ENCODE results near the gene TOGARAM2.

The TOGARAM2 gene

GRCh38 chr2:29024882-29025430 lies 43.9 kb downstream of the TOGARAM2 start:
- no peak for DNase-seq

- no peak for DNase-seq
Measured at GRCh38 chr2:29025711-29026110, 44.6 kb downstream of the TOGARAM2 start.

DNA sequence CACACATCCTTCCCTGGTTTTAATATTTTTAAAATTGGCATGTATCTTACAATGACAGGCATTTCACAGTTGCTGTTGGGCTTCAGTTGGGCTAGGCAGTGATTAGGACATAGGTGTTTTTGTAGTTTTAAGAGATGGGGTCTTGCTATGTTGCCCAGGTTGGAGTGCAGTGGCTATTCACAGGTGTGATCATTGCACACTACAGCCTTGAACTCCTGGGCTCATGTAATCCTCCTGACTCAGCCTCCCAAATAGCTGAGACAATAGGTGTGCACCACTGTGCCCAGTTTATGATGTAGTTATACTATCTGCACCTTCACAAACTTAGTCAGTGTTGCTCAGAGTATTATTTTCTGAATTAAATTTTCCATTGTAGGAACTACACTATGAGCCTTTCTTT lies 49.9 kb downstream of the TOGARAM2 start:
- no peak for DNase-seq

DNA sequence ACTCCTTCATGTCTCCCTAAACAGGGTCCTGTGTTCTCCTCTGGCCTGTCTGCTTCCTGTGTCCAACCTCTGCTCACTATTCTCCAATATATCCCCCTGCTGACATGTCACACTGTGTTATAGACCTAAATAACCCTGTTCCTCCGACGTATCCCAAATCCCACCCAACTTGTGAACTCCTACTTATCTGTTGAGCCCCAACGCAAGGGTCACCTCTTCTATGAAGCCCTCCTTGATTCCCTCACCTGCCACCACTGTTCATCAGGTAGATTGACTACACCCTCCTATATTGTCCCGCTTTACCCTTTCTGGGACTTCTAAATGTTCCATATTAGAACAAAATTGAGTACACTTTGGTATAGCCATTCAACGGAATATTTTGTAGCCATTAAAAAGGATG lies 51.1 kb downstream of the TOGARAM2 start:
- DNase-seq = no peak

DNA sequence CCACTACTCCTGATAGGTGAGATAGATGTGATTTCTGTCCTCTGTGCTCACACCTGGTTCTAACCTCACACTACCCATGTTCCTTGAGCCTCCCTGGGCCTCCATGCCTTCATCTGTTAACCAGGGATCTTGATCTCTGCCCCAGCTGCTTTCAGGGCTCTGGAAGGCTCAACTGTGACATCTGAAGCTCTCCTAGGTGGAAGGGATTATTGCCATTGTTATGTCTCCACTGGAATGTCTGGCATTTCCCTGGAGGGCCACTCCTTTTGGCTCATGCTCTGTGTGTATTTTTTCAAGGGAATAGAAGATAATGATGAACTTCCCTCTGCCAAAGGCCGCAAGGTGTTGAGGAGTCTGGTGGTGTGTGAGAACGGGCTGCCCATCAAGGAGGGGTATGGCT lies 52.1 kb downstream of the TOGARAM2 start:
- no peak for DNase-seq

GRCh38 chr2:29033656-29034055 lies 52.6 kb downstream of the TOGARAM2 start:
- DNase-seq = no peak

DNA sequence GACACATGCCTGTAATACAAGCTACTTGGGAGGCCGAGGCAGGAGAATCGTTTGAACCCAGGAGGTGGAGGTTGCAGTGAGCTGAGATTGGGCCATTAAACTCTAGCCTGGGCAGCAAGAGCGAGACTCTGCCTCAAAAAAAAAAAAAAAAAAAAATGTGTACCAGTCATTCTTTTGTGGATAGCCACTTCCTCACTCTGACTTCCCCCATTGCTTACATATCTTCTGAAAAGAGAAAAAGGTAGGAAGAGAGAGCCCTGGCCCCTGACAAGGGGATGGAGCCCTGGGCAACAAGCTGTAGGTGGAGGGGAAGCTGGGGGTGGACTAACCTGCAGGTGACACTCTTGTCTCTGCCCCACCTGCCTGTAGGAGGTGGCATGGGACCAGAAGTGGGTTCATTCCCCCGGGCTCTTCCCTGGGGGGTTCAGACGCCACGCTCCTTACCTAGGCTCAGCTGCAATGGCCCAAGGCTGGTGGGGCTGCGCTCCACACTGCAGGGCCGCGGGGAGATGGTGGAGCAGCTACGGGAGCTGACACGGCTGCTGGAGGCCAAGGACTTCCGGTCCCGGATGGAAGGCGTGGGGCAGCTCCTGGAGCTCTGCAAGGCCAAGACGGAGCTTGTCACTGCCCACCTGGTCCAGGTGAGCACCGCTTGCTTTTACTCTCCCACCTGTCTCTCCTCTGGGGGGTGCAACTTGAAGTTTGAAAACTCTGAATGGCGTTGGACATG lies 54.1 kb downstream of the TOGARAM2 start:
- DNase-seq = no peak

DNA sequence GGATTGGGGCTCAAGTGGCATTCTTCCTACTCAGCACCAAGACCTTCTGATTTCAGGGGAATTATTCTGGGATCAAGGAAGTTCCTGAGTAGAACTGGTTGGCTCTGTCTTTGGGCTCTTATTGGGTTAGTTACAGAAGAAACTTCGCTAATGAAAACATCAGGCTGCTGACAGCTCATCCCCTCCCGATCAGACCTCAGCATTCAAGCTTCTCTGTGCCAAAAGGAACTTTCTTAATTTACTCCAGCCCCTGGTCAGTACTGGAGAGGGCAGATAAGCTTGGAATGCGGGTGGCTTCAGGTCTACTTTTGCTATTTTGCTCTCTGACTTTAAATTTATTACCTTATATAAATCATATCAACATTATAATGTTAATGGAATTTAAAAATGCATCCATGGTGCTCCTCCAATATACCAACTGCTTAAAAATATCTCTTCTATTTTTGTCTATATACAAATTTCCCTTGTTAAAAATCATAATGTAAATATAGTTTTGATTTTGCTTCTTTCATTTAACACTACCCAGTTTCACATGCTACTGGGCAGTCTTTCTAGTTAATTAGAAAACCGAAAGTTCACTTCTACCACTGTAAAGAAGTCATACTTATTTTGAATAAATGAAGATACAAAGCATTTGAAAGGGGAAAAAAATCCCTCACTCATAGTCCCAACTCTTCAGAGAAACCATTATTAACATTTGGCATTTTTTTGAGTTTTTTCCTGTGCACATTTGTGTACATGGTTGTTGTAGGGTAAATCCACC lies 58.8 kb downstream of the TOGARAM2 start:
- no peak for DNase-seq

GRCh38 chr2:29040552-29040951 lies 59.5 kb downstream of the TOGARAM2 start:
- no peak for DNase-seq

DNA sequence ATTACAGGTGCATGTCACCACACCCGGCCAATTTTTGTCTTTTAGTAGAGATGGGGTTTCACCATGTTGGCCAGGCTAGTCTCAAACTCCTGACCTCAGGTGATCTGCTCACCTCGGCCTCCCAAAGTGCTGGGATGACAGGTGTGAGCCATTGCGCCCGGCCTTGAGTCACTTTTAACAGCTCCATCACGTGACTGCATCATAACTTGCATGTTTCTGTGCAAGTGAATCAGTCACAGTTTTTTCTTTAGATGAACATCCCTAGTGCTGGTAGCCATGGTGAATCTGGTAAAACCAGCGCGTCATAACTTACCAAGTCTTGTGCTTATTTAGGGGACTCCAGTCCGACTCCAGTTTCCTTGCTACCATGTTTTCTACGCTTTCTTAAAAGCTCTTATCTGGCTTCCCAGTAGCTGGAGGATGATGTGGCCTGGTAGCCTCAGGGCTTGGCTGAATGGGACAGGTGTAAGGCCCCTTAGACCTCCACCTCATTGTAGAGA lies 60.1 kb downstream of the TOGARAM2 start:
- no peak for DNase-seq

GRCh38 chr2:29042561-29043075 lies 61.5 kb downstream of the TOGARAM2 start:
- no peak for DNase-seq

DNA sequence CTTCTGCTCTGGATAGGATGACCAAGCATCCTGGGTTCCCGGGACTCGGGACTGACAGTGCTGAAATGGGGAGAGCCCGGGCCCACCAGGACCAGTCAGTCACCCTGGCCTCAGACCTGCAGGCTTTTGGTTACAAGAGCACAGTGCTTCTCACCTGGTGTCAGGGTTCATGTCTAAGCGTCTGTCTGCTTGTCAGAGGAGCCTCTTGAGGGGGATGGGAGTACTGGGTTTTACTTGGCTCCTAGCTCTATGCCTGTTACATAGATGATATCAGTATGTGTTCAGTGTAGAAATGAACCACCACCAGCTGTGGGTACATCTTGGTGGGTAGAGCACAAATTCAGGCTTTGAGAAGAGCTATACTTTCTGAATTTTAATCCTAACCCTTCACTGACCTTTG lies 63.4 kb downstream of the TOGARAM2 start:
- no peak for DNase-seq

DNA sequence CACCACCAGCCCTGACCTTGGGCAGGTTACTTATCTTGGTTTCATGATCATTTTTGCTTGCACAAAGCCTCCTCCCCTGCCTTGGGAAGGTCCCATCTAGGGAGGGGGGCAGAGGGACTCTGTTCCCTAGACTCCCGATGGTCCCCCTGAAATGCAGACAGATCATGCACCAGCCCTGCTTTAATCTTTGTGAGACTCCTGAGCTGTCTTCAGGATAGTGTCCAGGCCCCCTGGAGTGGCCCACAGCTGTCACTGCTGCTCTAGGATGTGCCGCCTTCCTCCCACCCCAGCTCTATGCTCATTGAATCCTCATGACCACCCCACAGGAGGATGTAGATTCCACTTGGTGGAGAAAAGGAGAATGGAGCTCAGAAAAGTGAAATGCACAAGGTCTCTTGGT lies 65.2 kb downstream of the TOGARAM2 start:
- DNase-seq = no peak

GRCh38 chr2:29047083-29047845 lies 66.2 kb downstream of the TOGARAM2 start:
- no peak for DNase-seq

- DNase-seq = no peak
Measured at GRCh38 chr2:29050591-29050990, 69.5 kb downstream of the TOGARAM2 start.

- DNase-seq = no peak
Measured at GRCh38 chr2:29051730-29052129, 70.6 kb downstream of the TOGARAM2 start.

GRCh38 chr2:29052807-29053206 lies 71.7 kb downstream of the TOGARAM2 start:
- no peak for DNase-seq

GRCh38 chr2:29053223-29053622 lies 72.1 kb downstream of the TOGARAM2 start:
- DNase-seq = no peak

GRCh38 chr2:29053670-29054400 lies 72.7 kb downstream of the TOGARAM2 start:
- no peak for DNase-seq

DNA sequence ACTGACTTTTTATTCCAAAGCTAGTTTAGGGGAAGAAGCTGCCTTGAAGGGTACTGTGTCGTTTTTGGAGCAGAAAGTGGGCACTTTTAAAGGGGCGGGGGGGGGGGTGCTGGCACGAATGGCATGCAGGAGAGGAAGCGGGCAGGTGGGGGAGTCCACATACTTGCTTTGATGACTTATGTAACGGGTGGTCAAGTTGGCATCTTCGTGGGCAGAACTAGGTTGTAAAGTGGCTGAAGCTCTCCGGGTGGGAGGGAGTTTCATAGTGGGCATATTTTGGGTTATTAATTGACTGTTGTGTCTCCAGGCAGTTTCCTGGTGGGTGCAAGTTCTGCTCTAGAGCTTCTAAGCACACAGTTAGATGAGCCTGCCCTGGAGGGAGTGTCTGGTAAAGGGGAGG lies 73.3 kb downstream of the TOGARAM2 start:
- DNase-seq = no peak

- no peak for DNase-seq
Measured at GRCh38 chr2:29055601-29056000, 74.5 kb downstream of the TOGARAM2 start.

GRCh38 chr2:29056452-29056851 lies 75.4 kb downstream of the TOGARAM2 start:
- no peak for DNase-seq
